ENCODE results near the gene PEX14.

- 0 out of 2 replicates have a peak, but pooled peaks have one; percentile 36 for TF ChIP-seq YY1 (IDR thresholded peaks at IDR 0.05; ENCODE audit: low read depth)
- TF ChIP-seq EP300 (IDR thresholded peaks at IDR 0.05; ENCODE audit: borderline replicate concordance), result no peak
- TF ChIP-seq TCF12 (IDR thresholded peaks at IDR 0.05; ENCODE audit: low read depth), result no peak
- no peak for TF ChIP-seq REST (IDR thresholded peaks at IDR 0.05; ENCODE audit: low read depth)
- TF ChIP-seq MAX (IDR thresholded peaks at IDR 0.05), result no peak
- no peak for TF ChIP-seq CEBPB (IDR thresholded peaks at IDR 0.05)
- TF ChIP-seq CREB1 (IDR thresholded peaks at IDR 0.05; ENCODE audit: low read depth), result no peak
- no peak for TF ChIP-seq USF1 (IDR thresholded peaks at IDR 0.05)
- TF ChIP-seq RAD21 (IDR thresholded peaks at IDR 0.05; ENCODE audit: low read depth), result no peak
- no peak for TF ChIP-seq EGR1 (IDR thresholded peaks at IDR 0.05)
- TF ChIP-seq TAF1 (IDR thresholded peaks at IDR 0.05; ENCODE audit: low read depth), result no peak
- no peak for TF ChIP-seq FOXM1 (IDR thresholded peaks at IDR 0.05; ENCODE audit: borderline replicate concordance, low read depth)
- TF ChIP-seq ZBTB7A (IDR thresholded peaks at IDR 0.05; ENCODE audit: low read depth), result no peak
Observed at GRCh38 chr1:10646347-10646861, 171.7 kb downstream of the PEX14 start.

Measured in Ishikawa (cell line).